Hepatocyte (in vitro differentiated cells): Measurements from ENCODE around the gene UVRAG. TPM values are rescaled to one million over a fixed set of nuclear protein-coding genes. Genes with fewer than 3 reads are reported as not detected.

Source experiments
- DNase-seq: peaks from one replicate; pipeline ENCODE4 v3.0.0-alpha.2; 2016; ENCODE audit warnings: low spot score
- H2AFZ ChIP-seq: fragments of 200-600 bp; sonication (generic); 2 replicates; pipeline ENCODE4 v1.6.0; 2016; ENCODE audit warnings: antibody characterized with exemption, mild to moderate bottlenecking
- H3K27ac ChIP-seq: fragments of 200-600 bp; sonication (generic); 2 replicates; pipeline ENCODE4 v1.5.1; 2016; ENCODE audit warnings: mild to moderate bottlenecking
- H3K27me3 ChIP-seq: fragments of 200-600 bp; sonication (generic); 2 replicates; pipeline ENCODE4 v1.6.1; 2016
- H3K36me3 ChIP-seq: fragments of 200-600 bp; sonication (generic); replicated peaks from 2 replicates; pipeline ENCODE4 v1.5.1; 2016; ENCODE audit warnings: low read depth; ENCODE audit not compliant: insufficient read depth
- H3K4me1 ChIP-seq: fragments of 200-600 bp; sonication (generic); 2 replicates; pipeline ENCODE4 v1.5.1; 2016; ENCODE audit warnings: mild to moderate bottlenecking, moderate library complexity; ENCODE audit not compliant: insufficient read depth
- H3K4me2 ChIP-seq: fragments of 200-600 bp; sonication (generic); 2 replicates; pipeline ENCODE4 v1.6.0; 2016
- H3K4me3 ChIP-seq: fragments of 200-600 bp; sonication (generic); 2 replicates; pipeline ENCODE4 v1.5.1; 2016; ENCODE audit warnings: mild to moderate bottlenecking
- H3K79me2 ChIP-seq: fragments of 200-600 bp; sonication (generic); 2 replicates; pipeline ENCODE4 v1.6.0; 2017; ENCODE audit warnings: mild to moderate bottlenecking
- H3K9me2 ChIP-seq: fragments of 200-600 bp; sonication (generic); replicated peaks from 2 replicates; pipeline ENCODE4 v1.6.0; 2017; ENCODE audit warnings: mild to moderate bottlenecking; ENCODE audit not compliant: insufficient read depth
- H3K9me3 ChIP-seq: fragments of 200-600 bp; sonication (generic); 2 replicates; pipeline ENCODE4 v1.5.1; 2016; ENCODE audit warnings: low read depth, mild to moderate bottlenecking
- H4K20me1 ChIP-seq: fragments of 200-600 bp; sonication (generic); 2 replicates; pipeline ENCODE4 v1.6.0; 2016; ENCODE audit warnings: mild to moderate bottlenecking; ENCODE audit not compliant: insufficient read depth, poor library complexity, severe bottlenecking
- CTCF ChIP-seq: fragments of 200-600 bp; sonication (generic); IDR thresholded peaks from 2 replicates; pipeline ENCODE4 v1.5.1; 2016; ENCODE audit warnings: antibody characterized with exemption, mild to moderate bottlenecking; ENCODE audit not compliant: poor library complexity
- EZH2 ChIP-seq: fragments of 200-600 bp; sonication (generic); IDR thresholded peaks from 2 replicates; pipeline ENCODE4 v1.6.1; 2016; ENCODE audit warnings: antibody characterized with exemption, mild to moderate bottlenecking, borderline replicate concordance
- EZH2phosphoT487 ChIP-seq: fragments of 200-600 bp; sonication (generic); IDR thresholded peaks from one replicate; pipeline ENCODE4 v1.6.1; 2018; ENCODE audit warnings: antibody characterized with exemption, mild to moderate bottlenecking, low read depth, moderate library complexity; ENCODE audit not compliant: unreplicated experiment, severe bottlenecking
- WGBS: methylation state at CpG from one replicate; pipeline ENCODE4 v1.1.6; 2016; ENCODE audit warnings: low lambda C conversion rate; ENCODE audit errors: missing lambda C conversion rate; 5-methylcytosine and 5-hydroxymethylcytosine counted together
- polyA plus RNA-seq: library from polyadenylated mRNA; unstranded; fragments of >200 nt; fragmentation: Nextera tagmentation; extraction: Ambion mirVana; gene quantifications from 2 replicates; pipeline ENCODE4 v1.2.1, GENCODE V29; 2016
- total RNA-seq: library from RNA; depleted of rRNA; stranded (reverse); fragments of >200 nt; gene quantifications from 2 replicates; pipeline ENCODE4 v1.2.3, GENCODE V29; 2014

UVRAG gene
- total and polyA plus RNA-seq, 2 experiments from 2014 or later = 15.3 to 36.5 TPM

DNA sequence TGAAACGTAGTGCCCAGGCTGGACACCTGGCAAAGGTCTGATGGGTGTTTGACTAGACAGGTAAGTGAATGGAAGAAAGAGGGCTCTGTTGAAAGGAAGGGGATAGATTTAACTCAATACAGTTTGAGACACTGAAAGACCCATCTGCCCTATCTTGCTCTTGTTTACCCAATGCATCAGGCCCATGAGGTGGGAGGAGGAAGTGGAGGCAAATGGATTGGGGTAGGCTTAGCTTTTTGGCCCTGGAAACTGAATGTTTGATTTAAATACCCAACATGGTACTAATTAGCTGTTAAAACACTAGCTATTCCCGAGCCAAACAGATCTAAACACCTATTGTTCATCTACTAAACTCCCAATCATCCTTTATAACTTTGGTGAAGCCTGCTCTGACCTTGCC, 3.5 kb upstream of the UVRAG start:
- Histone ChIP-seq H3K9me2 (no peaks in the 10 kb centered on the region), H3K36me3 (no peaks in the 10 kb centered on the region), H3K4me3 (no peak overlapping the region), H3K27me3 (no peaks in the 10 kb centered on the region), H3K4me1 (peaks cover 10% of the 10 kb centered on the region), H3K9me3 (no peaks in the 10 kb centered on the region), H2AFZ (no peak overlapping the region), H3K79me2 (peaks cover 11% of the 10 kb centered on the region), H3K4me2 (no peak overlapping the region), H4K20me1 (no peaks in the 10 kb centered on the region), H3K27ac (no peak overlapping the region)
- WGBS = 90% methylated on average over 2 of the region's 2 CpGs
- TF ChIP-seq CTCF (no peak), EZH2phosphoT487 (no peak), EZH2 (no peak)
- DNase-seq = no peak

DNA sequence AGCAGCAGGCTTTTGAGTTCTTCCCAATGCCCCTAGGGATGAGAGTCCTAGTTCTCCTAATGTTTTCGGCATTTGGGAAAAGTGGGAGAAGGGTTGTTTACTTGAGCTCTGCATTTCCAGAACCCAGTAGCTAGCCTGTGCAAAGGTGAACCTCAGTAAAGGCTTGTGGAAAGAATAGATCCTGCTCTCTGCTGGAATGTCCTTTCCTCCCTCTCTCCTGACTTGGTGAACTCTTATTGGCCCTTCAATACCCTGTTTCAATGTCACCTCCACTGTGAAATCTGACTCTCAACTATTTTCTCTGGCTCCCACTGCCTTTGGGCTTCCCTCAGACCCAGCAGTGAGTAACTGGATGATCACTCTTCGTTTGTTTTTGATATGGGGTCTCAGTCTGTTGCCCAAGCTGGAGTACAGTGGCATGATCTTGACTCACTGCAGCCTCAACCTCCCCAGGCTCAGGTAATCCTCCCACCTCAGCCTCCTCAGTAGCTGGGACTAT, 2.4 kb upstream of the UVRAG start:
- no peaks in the 10 kb centered on the region for H3K27me3 ChIP-seq
- H3K36me3 ChIP-seq = no peaks in the 10 kb centered on the region
- no peak for TF ChIP-seq CTCF
- TF ChIP-seq EZH2phosphoT487 = no peak
- no peak for TF ChIP-seq EZH2
- H3K4me1 ChIP-seq = peaks cover 19% of the 10 kb centered on the region
- H3K79me2 ChIP-seq = peaks cover 22% of the 10 kb centered on the region
- 31% methylated on average over 2 of the region's 2 CpGs for WGBS
- no peaks in the 10 kb centered on the region for H3K9me3 ChIP-seq
- no peaks in the 10 kb centered on the region for H4K20me1 ChIP-seq
- no peak for DNase-seq
- peak overlapping the region; percentile 82 for H3K27ac ChIP-seq
- no peak overlapping the region for H2AFZ ChIP-seq
- H3K4me3 ChIP-seq = no peak overlapping the region
- H3K9me2 ChIP-seq = no peaks in the 10 kb centered on the region
- no peak overlapping the region for H3K4me2 ChIP-seq

DNA sequence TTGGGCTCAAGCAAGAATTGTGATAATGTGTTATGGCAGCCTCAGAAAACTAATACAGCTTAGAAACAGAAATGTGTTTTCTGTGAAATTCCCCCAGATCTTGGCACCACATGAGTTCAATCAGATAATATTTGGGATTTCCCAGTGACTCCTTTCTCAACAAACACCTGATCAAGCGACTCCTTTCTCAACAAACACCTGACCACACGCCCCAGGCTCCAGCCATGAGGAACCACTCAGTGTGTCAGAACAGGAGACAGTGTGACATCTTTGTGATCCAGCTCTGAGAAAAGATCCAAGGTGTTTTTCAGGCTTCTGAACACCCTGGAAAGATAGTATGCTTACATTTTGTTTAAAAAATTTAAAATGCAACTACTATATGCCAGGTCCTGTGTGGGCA, 1.9 kb upstream of the UVRAG start:
- H3K4me2 ChIP-seq = peak overlapping the region; percentile 77
- peaks cover 19% of the 10 kb centered on the region for H3K4me1 ChIP-seq
- no peaks in the 10 kb centered on the region for H3K9me3 ChIP-seq
- no peaks in the 10 kb centered on the region for H3K27me3 ChIP-seq
- peak overlapping the region; percentile 82 for H3K27ac ChIP-seq
- H3K4me3 ChIP-seq = no peak overlapping the region
- no peaks in the 10 kb centered on the region for H3K36me3 ChIP-seq
- WGBS = 79% methylated on average over 2 of the region's 2 CpGs
- H2AFZ ChIP-seq = no peak overlapping the region
- H3K79me2 ChIP-seq = peaks cover 27% of the 10 kb centered on the region
- H3K9me2 ChIP-seq = no peaks in the 10 kb centered on the region
- no peaks in the 10 kb centered on the region for H4K20me1 ChIP-seq
- DNase-seq = no peak
- TF ChIP-seq CTCF (no peak), EZH2phosphoT487 (no peak), EZH2 (no peak)
